ENCODE results near the gene BAIAP2. TPM values are rescaled to one million over a fixed set of nuclear protein-coding genes. Genes with fewer than 3 reads are reported as not detected.

Gene BAIAP2
- total RNA-seq, 1 experiment from 2014 or later: 57.7 TPM

DNA sequence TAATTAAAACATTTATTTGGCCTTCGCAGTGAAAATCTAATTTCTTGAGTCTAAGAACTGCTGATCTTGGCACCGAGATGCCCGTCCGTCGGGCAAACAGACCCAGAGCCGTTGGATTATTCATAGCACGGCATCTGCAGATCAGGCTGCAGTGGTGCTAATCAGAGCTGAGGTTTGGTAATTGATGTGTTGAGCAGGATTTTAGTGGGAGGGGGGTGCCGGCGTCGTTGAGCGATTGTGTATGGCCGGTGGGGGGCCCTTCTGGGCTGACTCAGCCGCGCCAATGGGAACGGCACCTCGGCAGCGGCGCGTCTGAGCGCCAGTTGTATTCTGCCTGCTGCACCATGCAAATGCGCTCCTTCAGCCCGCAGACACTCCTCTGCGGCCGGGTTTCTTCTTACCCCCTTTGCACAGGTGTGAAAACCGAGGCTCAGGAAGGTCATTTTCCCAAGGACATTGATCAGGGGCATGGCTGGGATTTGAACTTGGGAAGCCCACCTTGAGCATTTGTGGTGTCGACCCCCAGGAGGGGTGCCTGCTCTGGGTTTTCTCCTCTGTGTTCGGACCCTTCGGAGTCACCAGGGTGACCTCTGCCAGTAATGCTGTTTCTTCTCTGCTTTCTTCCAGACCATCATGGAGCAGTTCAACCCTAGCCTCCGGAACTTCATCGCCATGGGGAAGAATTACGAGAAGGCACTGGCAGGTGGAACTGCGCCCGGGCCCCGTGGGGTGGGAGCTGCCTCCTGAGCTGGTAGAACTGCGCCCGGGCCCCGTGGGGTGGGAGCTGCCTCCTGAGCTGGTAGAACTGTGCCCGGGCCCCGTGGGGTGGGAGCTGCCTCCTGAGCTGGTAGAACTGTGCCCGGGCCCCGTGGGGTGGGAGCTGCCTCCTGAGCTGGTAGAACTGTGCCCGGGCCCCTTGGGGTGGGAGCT is 18.4 kb downstream of the BAIAP2 start:
- H3K4me1 ChIP-seq: no peaks in the 10 kb centered on the region
- H3K9me3 ChIP-seq: no peaks in the 10 kb centered on the region
- POLR2A ChIA-PET: no interaction called here
- intact Hi-C loops (cut with micrococcal nuclease; ENCODE audit: unreplicated experiment): no loop called here
- H3K27me3 ChIP-seq (replicated peaks; ENCODE audit: control insufficient read depth, insufficient read depth, low read length): no peaks in the 10 kb centered on the region
- peaks cover 26% of the 10 kb centered on the region for H3K36me3 Mint-ChIP-seq (ENCODE audit: insufficient read depth, unreplicated experiment)
- H3K27me3 Mint-ChIP-seq (ENCODE audit: insufficient read depth, unreplicated experiment): no peaks in the 10 kb centered on the region
- no TSS peak for BruUV-seq (replicated peaks)
- H3K4me3 ChIP-seq (ENCODE audit: low read depth, low read length): no peak overlapping the region
- H3K9me3 Mint-ChIP-seq (ENCODE audit: unreplicated experiment): no peaks in the 10 kb centered on the region
- H3K4me3 Mint-ChIP-seq (ENCODE audit: unreplicated experiment): no peak overlapping the region
- no peaks in the 10 kb centered on the region for H3K4me1 Mint-ChIP-seq (ENCODE audit: low read depth, unreplicated experiment)
- H3K36me3 ChIP-seq (ENCODE audit: control insufficient read depth, insufficient read depth, low read length): no peaks in the 10 kb centered on the region
- no peak for TF ChIP-seq CTCF (IDR thresholded peaks at IDR 0.05; ENCODE audit: insufficient read depth in 1 of 2, low read depth in 1 of 2, low read length in 1 of 2, severe bottlenecking in 1 of 2, unreplicated experiment in 1 of 2)
- no peak overlapping the region for H3K27ac Mint-ChIP-seq (ENCODE audit: unreplicated experiment)
- DNase-seq: no peak
- CTCF ChIA-PET: no interaction called here

- Histone ChIP-seq H3K27me3 (replicated peaks; ENCODE audit: control insufficient read depth, insufficient read depth, low read length) (no peaks in the 10 kb centered on the region), H3K36me3 (ENCODE audit: control insufficient read depth, insufficient read depth, low read length) (no peaks in the 10 kb centered on the region; the same call in 1 of the 2 replicates), H3K4me1 (no peaks in the 10 kb centered on the region), H3K9me3 (no peaks in the 10 kb centered on the region), H3K4me3 (ENCODE audit: low read depth, low read length) (no peak overlapping the region)
- no TSS peak for BruUV-seq (replicated peaks)
- Mint-ChIP-seq H3K36me3 (ENCODE audit: insufficient read depth, unreplicated experiment) (peaks cover 24% of the 10 kb centered on the region), H3K27ac (ENCODE audit: unreplicated experiment) (no peak overlapping the region), H3K4me1 (ENCODE audit: low read depth, unreplicated experiment) (no peaks in the 10 kb centered on the region), H3K27me3 (ENCODE audit: insufficient read depth, unreplicated experiment) (no peaks in the 10 kb centered on the region), H3K9me3 (ENCODE audit: unreplicated experiment) (no peaks in the 10 kb centered on the region), H3K4me3 (ENCODE audit: unreplicated experiment) (no peak overlapping the region)
- no peak for TF ChIP-seq CTCF (IDR thresholded peaks at IDR 0.05; ENCODE audit: insufficient read depth in 1 of 2, low read depth in 1 of 2, low read length in 1 of 2, severe bottlenecking in 1 of 2, unreplicated experiment in 1 of 2)
- DNase-seq: no peak
- intact Hi-C loops (cut with micrococcal nuclease; ENCODE audit: unreplicated experiment): no loop called here
- ChIA-PET POLR2A (no interaction called here), CTCF (interaction anchor here (0.6 kb wide), 1 partner anchor 730 kb away, joined by 4 read pairs; no protein-coding TSS in a partner anchor)
These were observed 19.4 kb downstream of the BAIAP2 start for GRCh38 chr17:81054308-81054707.

DNA sequence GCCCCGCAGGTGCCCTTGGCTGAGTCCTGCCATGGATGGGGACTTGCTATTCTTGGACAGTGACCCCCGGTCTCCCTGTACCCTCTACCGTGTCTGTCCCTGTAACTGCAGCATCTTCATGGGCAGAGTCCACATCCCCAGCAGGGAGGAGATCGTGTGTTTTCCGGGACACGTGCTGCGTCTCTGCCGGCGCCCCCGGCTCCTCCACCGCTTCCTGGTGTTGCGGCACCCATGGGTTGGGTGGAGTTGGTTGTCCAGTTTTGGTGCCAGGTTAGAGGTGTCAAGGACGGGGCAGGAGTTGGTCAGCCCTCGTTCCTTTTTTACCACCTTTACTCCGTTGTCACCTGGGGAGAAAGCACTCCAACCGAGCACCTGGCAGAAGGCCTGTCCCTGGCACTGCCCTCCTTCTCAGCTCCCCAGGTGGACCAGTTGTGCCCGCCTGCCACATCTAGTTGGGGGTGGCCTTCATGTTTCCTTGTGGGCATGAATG is 20.0 kb downstream of the BAIAP2 start:
- no peaks in the 10 kb centered on the region for H3K9me3 Mint-ChIP-seq (ENCODE audit: unreplicated experiment)
- no peak overlapping the region for H3K4me3 Mint-ChIP-seq (ENCODE audit: unreplicated experiment)
- POLR2A ChIA-PET: no interaction called here
- intact Hi-C loops (cut with micrococcal nuclease; ENCODE audit: unreplicated experiment): no loop called here
- Histone ChIP-seq H3K9me3 (no peaks in the 10 kb centered on the region), H3K4me1 (no peaks in the 10 kb centered on the region), H3K27me3 (replicated peaks; ENCODE audit: control insufficient read depth, insufficient read depth, low read length) (no peaks in the 10 kb centered on the region), H3K36me3 (ENCODE audit: control insufficient read depth, insufficient read depth, low read length) (no peaks in the 10 kb centered on the region; the same call in 1 of the 2 replicates), H3K4me3 (ENCODE audit: low read depth, low read length) (no peak overlapping the region)
- BruUV-seq (replicated peaks): no TSS peak
- no peaks in the 10 kb centered on the region for H3K4me1 Mint-ChIP-seq (ENCODE audit: low read depth, unreplicated experiment)
- CTCF ChIA-PET: interaction anchor here (0.6 kb wide), 1 partner anchor 731 kb away, joined by 4 read pairs; no protein-coding TSS in a partner anchor
- no peak for DNase-seq
- peaks cover 21% of the 10 kb centered on the region for H3K36me3 Mint-ChIP-seq (ENCODE audit: insufficient read depth, unreplicated experiment)
- H3K27ac Mint-ChIP-seq (ENCODE audit: unreplicated experiment): no peak overlapping the region
- no peaks in the 10 kb centered on the region for H3K27me3 Mint-ChIP-seq (ENCODE audit: insufficient read depth, unreplicated experiment)
- no peak for TF ChIP-seq CTCF (IDR thresholded peaks at IDR 0.05; ENCODE audit: insufficient read depth in 1 of 2, low read depth in 1 of 2, low read length in 1 of 2, severe bottlenecking in 1 of 2, unreplicated experiment in 1 of 2)

All from Caco-2 (cell line).